Upper lobe of left lung (tissue), 6 donors: ENCODE measurements around the gene NGEF. TPM values are rescaled to one million over a fixed set of nuclear protein-coding genes. Genes with fewer than 3 reads are reported as not detected.

ENCODE experiments used
- ATAC-seq, 2 donors: fragments of 200-7000 bp; cut with Tn5 transposase; one replicate each; pipeline ENCODE4 v1.9.1; 2022; ENCODE audit warnings: mild to moderate bottlenecking in 2 of 2, moderate library complexity in 2 of 2; ENCODE audit not compliant: low FRiP score in 2 of 2
- DNase-seq, 2 donors: peaks; one replicate each; pipeline ENCODE4 v3.0.0-alpha.2; 2019 to 2020
- H3K27ac ChIP-seq, 4 donors: fragments of 200-600 bp; sonication (generic); one replicate each; pipeline ENCODE4 v1.5.1; 2016 to 2019
- H3K27me3 ChIP-seq, 4 donors: fragments of 200-600 bp; sonication (generic); one replicate each; pipeline ENCODE4 v1.5.1; 2017 to 2019
- H3K36me3 ChIP-seq, 4 donors: fragments of 200-600 bp; sonication (generic); one replicate each; pipeline ENCODE4 v1.5.1; 2016 to 2019
- H3K4me1 ChIP-seq, 4 donors: fragments of 200-600 bp; sonication (generic); one replicate each; pipeline ENCODE4 v1.5.1; 2018 to 2019
- H3K4me3 ChIP-seq, 4 donors: fragments of 200-600 bp; sonication (generic); one replicate each; pipeline ENCODE4 v1.5.1; 2017 to 2019; ENCODE audit warnings: mild to moderate bottlenecking in 2 of 4, moderate library complexity in 1 of 4
- H3K9me3 ChIP-seq, 4 donors: fragments of 200-600 bp; sonication (generic); one replicate each; pipeline ENCODE4 v1.5.1; 2018 to 2019
- CTCF ChIP-seq, 6 experiments: fragments of 450-650 bp in 4 of 6; fragments of 200-600 bp in 2 of 6; sonication (generic) in 2 of 6; IDR thresholded peaks; one replicate each; pipeline ENCODE4 v1.5.1; 2016 to 2019; ENCODE audit warnings: antibody characterized with exemption in 6 of 6
- EP300 ChIP-seq, 4 donors: sonication (generic); formaldehyde crosslinking; IDR thresholded peaks; one replicate each; pipeline ENCODE4 v1.5.1; 2017; ENCODE audit warnings: antibody characterized with exemption in 4 of 4, control low read depth in 2 of 4
- POLR2A ChIP-seq, 4 donors: fragments of 450-650 bp; IDR thresholded peaks; one replicate each; pipeline ENCODE4 v1.5.1; 2016 to 2017; ENCODE audit warnings: antibody characterized with exemption in 4 of 4, mild to moderate bottlenecking in 2 of 4
- POLR2AphosphoS5 ChIP-seq, 2 donors: sonication (generic); formaldehyde crosslinking; IDR thresholded peaks; one replicate each; pipeline ENCODE4 v1.5.1; 2017; ENCODE audit warnings: antibody characterized with exemption in 2 of 2
- WGBS, 2 donors: methylation state at CpG; one replicate each; pipeline ENCODE4 v1.1.5; 2017 to 2018; 5-methylcytosine and 5-hydroxymethylcytosine counted together
- total RNA-seq, 6 donors: library from RNA; depleted of rRNA in 4 of 6; stranded (reverse); fragments of >200 nt in 4 of 6; gene quantifications; one replicate each; pipeline versions ENCODE4 v1.1.0 to v1.2.1, GENCODE V29; 2016 to 2021
- donor health status: DM: no; HTN: no; CAD: no; lungs with moderate emphysema.
- donor health status: DM: no; HTN: yes; CAD: no; lungs with severe emphysema.

The NGEF gene
- total RNA-seq, 6 donors from 2014 or later, result 0.29 to 6.3 (median 0.98) TPM; not detected in 1

- H3K4me1 ChIP-seq, result no peaks in the 10 kb centered on the region
- H3K36me3 ChIP-seq, result no peaks in the 10 kb centered on the region
- TF ChIP-seq EP300 (IDR thresholded peaks at IDR 0.05), result no peak
- no peak for TF ChIP-seq POLR2AphosphoS5 (IDR thresholded peaks at IDR 0.05)
- TF ChIP-seq CTCF (IDR thresholded peaks at IDR 0.05), result no peak
- TF ChIP-seq POLR2A (IDR thresholded peaks at IDR 0.05), result no peak
- H3K4me3 ChIP-seq, result no peak overlapping the region
- H3K9me3 ChIP-seq, result no peaks in the 10 kb centered on the region
- 93 to 95% methylated on average over 10 to 20 of the region's 20 CpGs for WGBS, 2 donors
- H3K27me3 ChIP-seq, result no peaks in the 10 kb centered on the region
- DNase-seq (no peak), ATAC-seq (no peak)
- H3K27ac ChIP-seq, result no peak overlapping the region
Measured at GRCh38 chr2:232882505-232883115, 130.4 kb downstream of the NGEF start.

GRCh38 chr2:232882085-232882484, 131.0 kb downstream of the NGEF start:
- Histone ChIP-seq H3K4me1 (no peaks in the 10 kb centered on the region), H3K36me3 (no peaks in the 10 kb centered on the region), H3K27me3 (peaks cover 0 to 2% (median under 1%) of the 10 kb centered on the region in 4 donors), H3K9me3 (no peaks in the 10 kb centered on the region), H3K27ac (no peak overlapping the region), H3K4me3 (no peak overlapping the region)
- ATAC-seq (no peak), DNase-seq (peak in 1 of 2 donors; percentile 65)
- TF ChIP-seq CTCF (IDR thresholded peaks at IDR 0.05), result no peak
- no peak for TF ChIP-seq EP300 (IDR thresholded peaks at IDR 0.05)
- no peak for TF ChIP-seq POLR2A (IDR thresholded peaks at IDR 0.05)
- no peak for TF ChIP-seq POLR2AphosphoS5 (IDR thresholded peaks at IDR 0.05)
- WGBS, 2 donors, result 87 to 94% methylated on average over 8 to 17 of the region's 17 CpGs

GRCh38 chr2:232880764-232881351, 132.2 kb downstream of the NGEF start:
- no peaks in the 10 kb centered on the region for H3K9me3 ChIP-seq
- no peak overlapping the region for H3K27ac ChIP-seq
- peaks cover 0 to 13% (median 9%) of the 10 kb centered on the region in 4 donors for H3K27me3 ChIP-seq
- TF ChIP-seq EP300 (IDR thresholded peaks at IDR 0.05), result no peak
- WGBS, 2 donors, result 78 to 80% methylated on average over 12 to 16 of the region's 17 CpGs
- H3K4me3 ChIP-seq, result no peak overlapping the region
- H3K36me3 ChIP-seq, result no peaks in the 10 kb centered on the region
- DNase-seq (peak in 1 of 2 donors; percentile 62), ATAC-seq (no peak)
- H3K4me1 ChIP-seq, result peaks cover 4 to 12% (median 11%) of the 10 kb centered on the region in 4 donors

- Histone ChIP-seq H3K4me3 (no peak overlapping the region), H3K27me3 (peaks cover 0 to 20% (median 12%) of the 10 kb centered on the region in 4 donors), H3K4me1 (peaks cover 7 to 18% (median 14%) of the 10 kb centered on the region in 4 donors), H3K36me3 (no peaks in the 10 kb centered on the region), H3K27ac (no peak overlapping the region), H3K9me3 (no peaks in the 10 kb centered on the region)
- ATAC-seq (no peak), DNase-seq (peak in 1 of 2 donors; percentile 60)
- TF ChIP-seq POLR2A (IDR thresholded peaks at IDR 0.05), result no peak
- TF ChIP-seq CTCF (IDR thresholded peaks at IDR 0.05), result no peak
- no peak for TF ChIP-seq POLR2AphosphoS5 (IDR thresholded peaks at IDR 0.05)
- TF ChIP-seq EP300 (IDR thresholded peaks at IDR 0.05), result no peak
- WGBS, 2 donors, result 92 to 93% methylated on average over 13 to 14 of the region's 21 CpGs
Measured at GRCh38 chr2:232879618-232880494, 133.2 kb downstream of the NGEF start.
